CD8-positive, alpha-beta memory T cell (primary cell): ENCODE results near the gene OVOL3. TPM values are rescaled to one million over a fixed set of nuclear protein-coding genes. Genes with fewer than 3 reads are reported as not detected.
"Not testable (repeated sequence)": the region's sequence is repeated elsewhere in the genome, so short reads cannot be mapped to it uniquely, and the experiment has no call there.

ENCODE experiments used
- CTCF ChIA-PET: fragments of 350-600 bp; sonication (Branson Sonifier 250); formaldehyde crosslinking; loops from one replicate; lab custom pipeline; 2021; ENCODE audit warnings: antibody characterized with exemption; lab: Charles Lee
- POLR2A ChIA-PET: fragments of 350-600 bp; sonication (Branson Sonifier 250); formaldehyde crosslinking; loops from one replicate; lab custom pipeline; 2021; ENCODE audit warnings: antibody characterized with exemption; lab: Charles Lee
- DNase-seq, 5 donors: peaks; one replicate each; pipeline versions ENCODE4 v3.0.0 to v3.0.0-alpha.2; 2020 to 2022; ENCODE audit warnings: mixed read lengths in 1 of 5
- H3K27ac ChIP-seq: one replicate; pipeline ENCODE4 v1.7.0; 2013; ENCODE audit warnings: low read depth, mild to moderate bottlenecking, low read length, moderate library complexity
- H3K27me3 ChIP-seq: 2 replicates; pipeline ENCODE4 v1.7.0; 2013; ENCODE audit warnings: low read length, mild to moderate bottlenecking; ENCODE audit not compliant: insufficient read depth, poor library complexity, severe bottlenecking
- H3K36me3 ChIP-seq: 2 replicates; pipeline ENCODE4 v1.7.0; 2013; ENCODE audit warnings: mild to moderate bottlenecking, low read length, moderate library complexity; ENCODE audit not compliant: insufficient read depth
- H3K4me1 ChIP-seq: 2 replicates; pipeline ENCODE4 v1.7.0; 2013; ENCODE audit warnings: mild to moderate bottlenecking, low read length, moderate library complexity; ENCODE audit not compliant: insufficient read depth
- H3K4me3 ChIP-seq: 2 replicates; pipeline ENCODE4 v1.7.0; 2013; ENCODE audit warnings: mild to moderate bottlenecking, low read length
- H3K9me3 ChIP-seq: 2 replicates; pipeline ENCODE4 v1.7.0; 2013; ENCODE audit warnings: mild to moderate bottlenecking, low read length
- H3K27ac Mint-ChIP-seq, 8 donors: one replicate each; pipeline ENCODE4 v1.8.0; 2020 to 2021; ENCODE audit warnings: mixed read lengths in 8 of 8, mild to moderate bottlenecking in 6 of 8, inconsistent platforms in 3 of 8, moderate library complexity in 3 of 8
- H3K27me3 Mint-ChIP-seq, 2 donors: one replicate each; pipeline ENCODE4 v1.8.0; 2020 to 2021; ENCODE audit warnings: mixed read lengths in 2 of 2, mild to moderate bottlenecking in 1 of 2, moderate library complexity in 1 of 2
- H3K36me3 Mint-ChIP-seq, 3 donors: one replicate each; pipeline ENCODE4 v1.8.0; 2020 to 2021; ENCODE audit warnings: mixed read lengths in 3 of 3, inconsistent platforms in 1 of 3, mild to moderate bottlenecking in 1 of 3
- H3K4me1 Mint-ChIP-seq, 3 donors: one replicate each; pipeline ENCODE4 v1.8.0; 2020 to 2021; ENCODE audit warnings: mixed read lengths in 3 of 3, inconsistent platforms in 1 of 3, mild to moderate bottlenecking in 1 of 3
- H3K4me3 Mint-ChIP-seq, 7 donors: one replicate each; pipeline ENCODE4 v1.8.0; 2020 to 2021; ENCODE audit warnings: mixed read lengths in 7 of 7, mild to moderate bottlenecking in 6 of 7, moderate library complexity in 4 of 7, inconsistent platforms in 2 of 7
- H3K9me3 Mint-ChIP-seq, 5 donors: one replicate each; pipeline ENCODE4 v1.8.0; 2020 to 2022; ENCODE audit warnings: mixed read lengths in 5 of 5, mild to moderate bottlenecking in 3 of 5, moderate library complexity in 2 of 5, inconsistent platforms in 1 of 5
- polyA plus RNA-seq: library from polyadenylated mRNA; unstranded; fragments of 300-500 nt; fragmentation: Illumina TruSeq; gene quantifications from one replicate; pipeline ENCODE4 v1.2.3, GENCODE V29; 2021
- total RNA-seq, 2 experiments: library from RNA; stranded (reverse); gene quantifications; one replicate each; pipeline ENCODE4 v1.2.3, GENCODE V29; 2021

The OVOL3 gene
- total and polyA plus RNA-seq, 3 experiments from 2014 or later, result not detected

DNA sequence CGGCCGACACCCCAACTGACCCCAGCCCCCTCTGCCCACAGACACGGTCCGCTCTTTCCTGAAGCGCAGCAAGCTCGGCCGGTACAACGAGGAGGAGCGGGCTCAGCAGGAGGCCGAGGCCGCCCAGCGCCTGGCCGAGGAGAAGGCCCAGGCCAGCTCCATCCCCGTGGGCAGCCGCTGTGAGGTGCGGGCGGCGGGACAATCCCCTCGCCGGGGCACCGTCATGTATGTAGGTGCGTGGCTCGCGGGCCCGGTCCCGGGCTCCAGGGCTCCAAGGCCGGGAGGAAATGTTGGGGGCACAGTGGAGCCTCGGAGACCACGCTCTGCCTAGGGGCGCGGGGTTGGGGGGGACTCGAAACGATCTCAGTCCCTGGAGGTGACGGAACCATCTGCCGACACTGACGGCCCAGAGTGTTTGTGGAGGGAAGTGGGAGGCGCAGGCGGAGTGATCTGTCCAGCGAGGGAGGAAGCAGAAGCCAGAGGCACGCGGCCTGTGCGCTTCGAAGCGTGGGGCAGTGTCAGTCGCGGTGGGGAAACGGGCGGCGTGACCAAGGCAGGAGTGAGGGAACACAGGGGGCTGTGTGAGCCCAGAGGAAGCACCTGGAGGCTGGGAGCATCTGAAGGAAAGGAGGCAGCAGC, 10.7 kb downstream of the OVOL3 start:
- no peak overlapping the region for H3K4me3 ChIP-seq
- peaks cover 5% of the 10 kb centered on the region for H3K4me1 ChIP-seq
- Mint-ChIP-seq H3K36me3 (peaks cover 0 to 69% (median 17%) of the 10 kb centered on the region in 3 donors), H3K27me3 (peaks cover 0 to 1% of the 10 kb centered on the region in 2 donors), H3K4me3 (no peak overlapping the region), H3K4me1 (peaks cover 14 to 24% (median 16%) of the 10 kb centered on the region in 3 donors), H3K9me3 (no peaks in the 10 kb centered on the region), H3K27ac (no peak overlapping the region)
- H3K9me3 ChIP-seq, result no peaks in the 10 kb centered on the region
- H3K27ac ChIP-seq, result no peak overlapping the region
- no peaks in the 10 kb centered on the region for H3K27me3 ChIP-seq
- ChIA-PET POLR2A (interaction anchor here (0.7 kb wide), 1 partner anchor 223 kb away, joined by 9 read pairs; no protein-coding TSS in a partner anchor), CTCF (no interaction called here)
- peaks cover 26% of the 10 kb centered on the region for H3K36me3 ChIP-seq
- DNase-seq, result no peak

DNA sequence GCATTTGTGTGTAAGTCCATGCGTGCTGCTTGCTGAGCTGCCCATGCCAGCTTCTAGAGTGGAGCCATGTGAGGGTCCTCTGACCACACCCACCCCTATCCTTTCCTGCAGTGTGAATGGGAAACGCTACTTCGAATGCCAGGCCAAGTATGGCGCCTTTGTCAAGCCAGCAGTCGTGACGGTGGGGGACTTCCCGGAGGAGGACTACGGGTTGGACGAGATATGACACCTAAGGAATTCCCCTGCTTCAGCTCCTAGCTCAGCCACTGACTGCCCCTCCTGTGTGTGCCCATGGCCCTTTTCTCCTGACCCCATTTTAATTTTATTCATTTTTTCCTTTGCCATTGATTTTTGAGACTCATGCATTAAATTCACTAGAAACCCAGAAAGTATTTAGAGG, 14.6 kb downstream of the OVOL3 start:
- Mint-ChIP-seq H3K4me1 (peaks cover 11 to 14% (median 12%) of the 10 kb centered on the region in 3 donors), H3K27me3 (no peaks in the 10 kb centered on the region), H3K9me3 (no peaks in the 10 kb centered on the region), H3K4me3 (peak overlapping the region in 2 of 7 donors; percentile 13 to 68), H3K36me3 (peaks cover 0 to 44% (median 8%) of the 10 kb centered on the region in 3 donors), H3K27ac (peak overlapping the region in 3 of 8 donors; percentile 15 to 58 (median 32))
- no peaks in the 10 kb centered on the region for H3K9me3 ChIP-seq
- H3K27me3 ChIP-seq, result no peaks in the 10 kb centered on the region
- H3K4me3 ChIP-seq, result no peak overlapping the region
- POLR2A ChIA-PET, result interaction anchor here (0.5 kb wide), 1 partner anchor 364 kb away, joined by 4 read pairs; the partner anchor contains the start of gene ZNF566
- DNase-seq, result no peak
- peaks cover 9% of the 10 kb centered on the region for H3K36me3 ChIP-seq
- H3K4me1 ChIP-seq, result peaks cover 5% of the 10 kb centered on the region
- no peak overlapping the region for H3K27ac ChIP-seq
- CTCF ChIA-PET, result interaction anchor here (1.0 to 8.3 kb wide), 2 partner anchors 19 to 46 kb away, joined by 3 to 165 read pairs; no protein-coding TSS in a partner anchor

DNA sequence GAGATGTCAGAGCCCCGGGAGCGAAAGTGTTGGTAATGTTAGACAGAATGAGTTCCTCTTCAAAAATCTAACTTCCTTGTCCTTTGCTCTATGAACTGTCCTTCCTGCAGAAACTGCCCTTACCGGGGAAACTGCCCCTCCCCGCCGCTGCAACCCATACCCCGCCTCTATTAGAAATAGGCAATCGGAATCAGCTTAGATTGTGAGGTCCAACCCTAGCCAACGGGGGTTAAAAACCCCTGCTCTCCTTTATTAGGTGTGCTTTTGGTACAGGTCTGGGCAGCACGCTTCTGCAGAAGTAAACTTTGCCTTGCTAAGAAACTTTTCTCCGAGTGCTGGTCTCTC, 17.4 kb downstream of the OVOL3 start:
- Histone ChIP-seq H3K27ac (peak overlapping the region; percentile 45), H3K4me3 (peak overlapping the region; percentile 69), H3K36me3 (peaks cover 7% of the 10 kb centered on the region), H3K9me3 (no peaks in the 10 kb centered on the region), H3K4me1 (peaks cover 10% of the 10 kb centered on the region), H3K27me3 (no peaks in the 10 kb centered on the region)
- Mint-ChIP-seq H3K27ac (peak overlapping the region; percentile 83 to 95 (median 92)), H3K36me3 (peaks cover 0 to 28% (median 5%) of the 10 kb centered on the region in 3 donors), H3K4me1 (peaks cover 22 to 26% (median 24%) of the 10 kb centered on the region in 3 donors), H3K27me3 (no peaks in the 10 kb centered on the region), H3K4me3 (peak overlapping the region; percentile 90 to 97 (median 94)), H3K9me3 (no peaks in the 10 kb centered on the region)
- ChIA-PET POLR2A (interaction anchor here (0.6 to 1.6 kb wide), 4 partner anchors 10 to 13 kb away, joined by 4 to 10 read pairs (median 4); partner anchors contain the start of genes CAPNS1, POLR2I and TBCB), CTCF (interaction anchor here (0.6 to 8.3 kb wide), 23 partner anchors 7 to 361 kb away, joined by 3 to 165 read pairs (median 4); partner anchors contain the start of genes ALKBH6, CAPNS1, POLR2I and TBCB)
- DNase-seq, result no peak

DNA sequence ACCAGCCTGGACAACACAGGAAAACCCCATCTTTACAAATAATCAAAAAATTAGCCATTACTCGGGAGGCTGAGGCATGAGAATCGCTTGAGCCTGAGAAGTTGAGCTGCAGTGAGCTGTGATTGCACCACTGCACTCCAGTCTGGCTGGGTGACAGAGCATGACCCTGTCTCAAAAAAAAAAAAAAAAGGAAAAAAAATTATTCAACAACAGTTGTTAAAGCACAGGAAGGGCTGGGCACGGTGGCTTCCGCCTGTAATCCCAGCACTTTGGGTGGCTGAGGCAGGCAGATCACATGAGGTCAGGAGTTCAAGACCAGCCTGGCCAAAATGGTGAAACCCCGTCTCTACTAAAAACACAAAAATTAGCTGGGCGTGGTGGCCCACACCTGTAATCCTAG, 20.3 kb downstream of the OVOL3 start:
- CTCF ChIA-PET, result interaction anchor here (1.3 to 8.3 kb wide), 2 partner anchors 40 to 184 kb away, joined by 3 to 165 read pairs; no protein-coding TSS in a partner anchor
- H3K27me3 Mint-ChIP-seq, H3K4me3 ChIP-seq, H3K4me3 Mint-ChIP-seq, H3K9me3 Mint-ChIP-seq, POLR2A ChIA-PET, H3K27me3 ChIP-seq, H3K9me3 ChIP-seq, H3K4me1 ChIP-seq, H3K27ac ChIP-seq, H3K36me3 Mint-ChIP-seq, H3K36me3 ChIP-seq: not testable (repeated sequence)
- Mint-ChIP-seq H3K4me1 (peaks cover 24 to 26% (median 24%) of the 10 kb centered on the region in 3 donors), H3K27ac (peak overlapping the region in 3 of 8 donors; percentile 41 to 61 (median 44))
- DNase-seq, result peak in 1 of 5 donors; percentile 23

DNA sequence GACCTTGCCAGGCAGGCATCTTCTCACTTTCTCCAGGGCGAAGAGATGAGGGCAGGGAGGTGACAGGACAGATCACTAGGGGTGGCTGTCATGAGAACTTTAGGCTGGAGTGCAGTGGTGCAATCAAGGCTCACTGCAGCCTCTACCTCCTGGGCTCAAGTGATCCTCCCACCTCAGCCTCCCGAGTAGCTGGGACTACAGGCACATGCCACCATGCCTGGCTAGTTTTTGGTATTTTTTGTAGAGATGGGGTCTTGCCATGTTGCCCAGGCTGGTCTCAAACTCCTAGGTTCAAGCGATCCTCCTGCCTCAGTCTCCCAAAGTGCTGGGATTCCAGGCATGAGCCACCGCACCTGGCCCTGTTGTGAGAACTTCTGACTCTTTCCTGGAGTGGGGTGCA, 23.9 kb downstream of the OVOL3 start:
- H3K4me3 Mint-ChIP-seq, H3K4me3 ChIP-seq, H3K36me3 ChIP-seq, H3K36me3 Mint-ChIP-seq, H3K27ac Mint-ChIP-seq, H3K27me3 Mint-ChIP-seq, H3K27ac ChIP-seq, H3K27me3 ChIP-seq, H3K9me3 Mint-ChIP-seq, H3K4me1 ChIP-seq, POLR2A ChIA-PET, DNase-seq, H3K9me3 ChIP-seq: not testable (repeated sequence)
- peaks cover 16 to 21% (median 17%) of the 10 kb centered on the region in 3 donors for H3K4me1 Mint-ChIP-seq
- CTCF ChIA-PET, result interaction anchor here (1.1 kb wide), 1 partner anchor 38 kb away, joined by 3 read pairs; no protein-coding TSS in a partner anchor

DNA sequence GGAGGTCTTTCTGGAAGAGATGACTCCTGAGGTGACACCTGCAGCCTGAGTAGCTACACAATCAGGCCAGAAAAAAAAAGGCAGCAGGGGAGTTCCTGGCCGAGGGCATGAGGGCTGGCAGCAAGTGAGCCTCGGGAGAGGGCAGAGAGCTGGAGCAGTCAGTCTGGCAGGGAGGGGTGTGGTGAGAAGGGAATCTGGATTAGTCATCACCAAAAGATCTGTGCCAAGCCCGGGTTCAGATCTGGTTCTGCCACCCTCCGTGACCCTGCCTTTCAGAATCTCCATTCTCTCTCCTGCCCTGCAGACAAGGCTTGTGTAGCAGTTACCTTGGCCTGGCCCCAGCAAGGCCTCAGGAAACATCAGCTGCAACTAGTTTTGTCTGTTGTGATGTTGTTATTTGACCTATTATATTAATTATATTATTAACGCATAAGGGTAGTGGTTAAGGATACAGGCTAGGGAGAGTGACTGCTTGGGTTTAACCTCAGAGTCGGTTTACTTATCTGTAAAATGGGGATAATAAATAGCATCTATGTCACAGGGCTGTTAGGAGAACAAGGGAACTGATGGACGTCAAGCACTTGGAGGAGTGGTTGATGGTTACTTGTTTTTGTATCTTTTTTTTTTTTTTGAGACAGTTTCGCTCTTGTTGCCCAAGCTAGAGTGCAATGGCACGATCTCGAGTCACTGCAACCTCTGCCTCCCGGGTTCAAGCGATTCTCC, 26.2 kb downstream of the OVOL3 start:
- Histone ChIP-seq H3K9me3 (no peaks in the 10 kb centered on the region), H3K36me3 (peaks cover under 1% of the 10 kb centered on the region), H3K4me3 (no peak overlapping the region), H3K4me1 (peaks cover 13% of the 10 kb centered on the region), H3K27ac (no peak overlapping the region), H3K27me3 (no peaks in the 10 kb centered on the region)
- Mint-ChIP-seq H3K4me3 (peak overlapping the region in 1 of 7 donors; percentile 67), H3K4me1 (peaks cover 21 to 26% (median 21%) of the 10 kb centered on the region in 3 donors), H3K27ac (peak overlapping the region in 3 of 8 donors; percentile 66 to 72 (median 70)), H3K27me3 (no peaks in the 10 kb centered on the region), H3K9me3 (no peaks in the 10 kb centered on the region), H3K36me3 (peaks cover 4 to 21% (median 4%) of the 10 kb centered on the region in 3 donors)
- POLR2A ChIA-PET, result interaction anchor here (1.5 kb wide), 1 partner anchor 9 kb away, joined by 4 read pairs; no protein-coding TSS in a partner anchor
- CTCF ChIA-PET, result interaction anchor here (3.9 kb wide), 1 partner anchor 10 kb away, joined by 21 read pairs; no protein-coding TSS in a partner anchor
- DNase-seq, result no peak

DNA sequence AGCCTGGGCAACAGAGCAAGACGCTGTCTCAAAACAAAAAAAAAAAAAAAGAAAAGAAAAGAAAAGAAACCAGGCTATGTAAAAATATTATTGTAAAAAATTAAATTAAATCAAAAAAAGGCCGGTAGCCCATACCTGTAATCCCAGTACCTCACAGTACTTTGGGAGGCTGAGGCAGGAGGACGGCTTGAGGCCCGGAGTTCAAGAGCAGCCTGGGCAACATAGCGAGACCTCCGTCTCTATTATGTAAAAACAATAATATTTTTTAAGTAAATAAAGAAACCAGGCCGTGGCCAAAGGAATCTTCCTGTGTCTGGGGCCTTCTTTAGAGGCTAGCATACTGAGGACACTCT, 28.2 kb downstream of the OVOL3 start:
- peaks cover 4 to 33% (median 6%) of the 10 kb centered on the region in 3 donors for H3K36me3 Mint-ChIP-seq
- ChIA-PET CTCF (interaction anchor here (1.2 to 3.9 kb wide), 2 partner anchors 10 to 12 kb away, joined by 3 to 21 read pairs; no protein-coding TSS in a partner anchor), POLR2A (interaction anchor here (0.6 to 1.5 kb wide), 3 partner anchors 11 to 76 kb away, joined by 4 to 6 read pairs (median 5); partner anchors contain the start of genes POLR2I, TBCB, ZNF146 and ZNF565)
- H3K9me3 ChIP-seq, result no peaks in the 10 kb centered on the region
- H3K27ac Mint-ChIP-seq, result peak overlapping the region; percentile 22 to 93 (median 90)
- H3K27me3 ChIP-seq, result no peaks in the 10 kb centered on the region
- H3K4me3 ChIP-seq, result peak overlapping the region; percentile 98
- peaks cover 15 to 23% (median 23%) of the 10 kb centered on the region in 3 donors for H3K4me1 Mint-ChIP-seq
- peak overlapping the region; percentile 94 to 98 (median 96) for H3K4me3 Mint-ChIP-seq
- no peaks in the 10 kb centered on the region for H3K27me3 Mint-ChIP-seq
- peak overlapping the region; percentile 91 for H3K27ac ChIP-seq
- H3K9me3 Mint-ChIP-seq, result no peaks in the 10 kb centered on the region
- H3K36me3 ChIP-seq, result peaks cover 12% of the 10 kb centered on the region
- peaks cover 9% of the 10 kb centered on the region for H3K4me1 ChIP-seq
- no peak for DNase-seq
